ENCODE results near the gene NAA50.

- TF ChIP-seq YY1 (IDR thresholded peaks at IDR 0.05; ENCODE audit: insufficient read depth, insufficient read length) (no peak), SUZ12 (IDR thresholded peaks at IDR 0.05; ENCODE audit: extremely low read depth, insufficient read depth, insufficient read length) (no peak)
Observed at GRCh38 chr3:113794526-113794925, 48.5 kb upstream of the NAA50 start.
